UCSD-AML1 (cell line): Measurements from ENCODE around the gene MMP27.
"Not testable (repeated sequence)": the region's sequence is repeated elsewhere in the genome, so short reads cannot be mapped to it uniquely, and the experiment has no call there.

ENCODE experiments used
- DNase-seq: peaks from one replicate; lab custom pipeline; 2025; ENCODE audit not compliant: unreplicated experiment; lab: John Stamatoyannopoulos, UW

Gene MMP27

DNA sequence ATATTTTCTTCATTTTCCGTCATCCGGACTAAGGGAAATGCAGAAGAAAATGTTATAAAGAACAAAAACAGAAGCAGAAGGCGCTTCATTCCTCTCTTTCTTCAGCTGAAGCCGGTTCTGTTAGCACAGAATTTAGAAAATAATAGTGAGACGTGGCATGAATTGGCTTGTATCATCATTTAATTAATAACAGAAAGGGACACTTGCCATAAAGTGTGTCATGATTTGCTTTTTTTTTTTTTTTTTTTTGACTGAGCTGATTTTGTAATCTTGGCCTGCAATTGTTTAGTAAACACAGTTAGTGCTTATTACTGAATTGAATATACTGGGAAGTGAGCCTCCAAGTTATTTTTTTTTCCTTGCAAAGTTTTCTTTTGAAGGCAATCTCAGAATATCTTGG is at the start of gene MMP27:
Gene MMP27 (minus strand): TSS at position 144 of the 400 bp plus-strand sequence. CDS start 55 bp downstream, at position 89.
- no peak for DNase-seq

DNA sequence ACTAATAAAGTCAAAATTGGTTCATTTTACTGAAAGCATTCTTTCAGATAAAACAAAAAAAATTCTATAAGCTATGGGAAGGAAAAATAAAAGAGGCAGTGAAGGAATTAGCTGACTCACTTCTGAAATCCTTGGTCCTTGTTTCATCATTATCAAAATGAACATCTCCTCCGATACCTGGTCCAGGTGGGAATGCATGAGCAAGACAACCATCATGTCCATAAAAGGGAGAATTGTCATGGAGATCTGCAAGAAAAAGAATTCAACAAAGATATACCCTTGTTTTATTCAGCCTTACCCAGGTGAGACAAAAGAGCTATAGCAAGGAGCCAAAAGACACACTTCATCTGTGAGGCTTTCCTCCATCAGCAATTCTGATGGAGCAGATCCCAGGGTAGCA is 47.7 kb upstream of the MMP27 start:
- no peak for DNase-seq

DNA sequence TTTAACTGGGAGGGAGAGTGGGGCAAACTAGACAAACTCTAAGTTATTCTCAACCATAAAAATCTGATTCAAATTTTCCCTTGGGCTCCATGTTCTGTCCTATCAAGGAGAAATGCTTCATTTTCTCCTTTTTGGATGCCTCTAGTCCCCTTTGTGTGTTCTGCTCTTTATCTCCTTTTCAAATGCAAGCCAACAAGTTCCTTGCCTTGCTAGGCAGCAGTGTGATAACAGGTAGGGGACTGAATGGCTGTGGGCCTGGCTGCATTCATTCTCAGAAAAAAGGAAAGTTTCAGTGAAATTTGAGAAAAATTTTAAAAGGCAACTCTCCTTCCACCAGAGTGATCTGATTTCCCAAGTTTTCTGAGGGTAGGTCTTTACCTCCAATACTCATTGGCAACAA is 46.1 kb upstream of the MMP27 start:
- DNase-seq: no peak

GRCh38 chr11:102749101-102749722 is 43.6 kb upstream of the MMP27 start:
- no peak for DNase-seq

DNA sequence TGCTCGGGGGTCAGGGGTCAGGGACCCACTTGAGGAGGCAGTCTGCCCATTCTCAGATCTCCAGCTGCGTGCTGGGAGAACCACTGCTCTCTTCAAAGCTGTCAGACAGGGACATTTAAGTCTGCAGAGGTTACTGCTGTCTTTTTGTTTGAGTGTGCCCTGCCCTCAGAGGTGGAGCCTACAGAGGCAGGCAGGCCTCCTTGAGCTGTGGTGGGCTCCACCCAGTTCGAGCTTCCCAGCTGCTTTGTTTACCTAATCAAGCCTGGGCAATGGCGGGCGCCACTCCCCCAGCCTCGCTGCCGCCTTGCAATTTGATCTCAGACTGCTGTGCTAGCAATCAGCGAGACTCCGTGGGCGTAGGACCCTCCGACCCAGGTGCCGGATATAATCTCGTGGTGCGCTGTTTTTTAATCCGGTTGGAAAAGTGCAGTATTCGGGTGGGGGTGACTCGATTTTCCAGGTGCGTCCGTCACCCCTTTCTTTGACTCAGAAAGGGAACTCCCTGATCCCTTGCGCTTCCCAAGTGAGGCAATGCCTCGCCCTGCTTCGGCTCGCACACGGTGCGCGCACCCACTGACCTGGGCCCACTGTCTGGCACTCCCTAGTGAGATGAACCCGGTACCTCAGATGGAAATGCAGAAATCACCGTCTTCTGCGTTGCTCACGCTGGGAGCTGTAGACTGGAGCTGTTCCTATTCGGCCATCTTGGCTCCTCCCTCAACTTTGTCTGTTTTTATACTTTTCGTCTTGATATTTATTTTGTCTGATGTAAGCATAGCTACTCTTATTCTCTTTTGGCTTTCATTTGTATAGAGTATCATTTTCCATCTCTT is 41.4 kb upstream of the MMP27 start:
- DNase-seq: not testable (repeated sequence)

DNA sequence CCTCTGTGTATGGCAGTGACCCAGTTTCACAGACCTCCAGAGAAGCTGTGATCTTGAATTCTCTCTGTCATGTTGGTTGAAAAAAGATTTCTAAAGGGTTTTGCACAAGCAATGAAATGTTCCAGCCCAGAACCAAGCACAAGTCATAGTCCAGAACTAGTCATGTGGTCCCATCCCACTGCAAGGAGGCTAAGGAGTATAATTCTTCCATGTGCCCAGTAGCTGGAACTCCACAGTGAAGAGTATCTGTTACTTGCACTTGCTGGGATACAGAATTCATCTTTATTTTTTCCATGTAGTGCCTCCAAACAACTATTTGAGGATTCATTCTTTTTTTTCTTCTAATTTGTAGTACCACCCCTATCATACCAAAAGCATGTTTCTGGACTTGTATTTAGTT is 29.1 kb upstream of the MMP27 start:
- DNase-seq: no peak

- DNase-seq: peak; percentile 56
These were observed 27.8 kb upstream of the MMP27 start for GRCh38 chr11:102733232-102733875.

- not testable (repeated sequence) for DNase-seq
These were observed 25.4 kb upstream of the MMP27 start for GRCh38 chr11:102730944-102731343.

DNA sequence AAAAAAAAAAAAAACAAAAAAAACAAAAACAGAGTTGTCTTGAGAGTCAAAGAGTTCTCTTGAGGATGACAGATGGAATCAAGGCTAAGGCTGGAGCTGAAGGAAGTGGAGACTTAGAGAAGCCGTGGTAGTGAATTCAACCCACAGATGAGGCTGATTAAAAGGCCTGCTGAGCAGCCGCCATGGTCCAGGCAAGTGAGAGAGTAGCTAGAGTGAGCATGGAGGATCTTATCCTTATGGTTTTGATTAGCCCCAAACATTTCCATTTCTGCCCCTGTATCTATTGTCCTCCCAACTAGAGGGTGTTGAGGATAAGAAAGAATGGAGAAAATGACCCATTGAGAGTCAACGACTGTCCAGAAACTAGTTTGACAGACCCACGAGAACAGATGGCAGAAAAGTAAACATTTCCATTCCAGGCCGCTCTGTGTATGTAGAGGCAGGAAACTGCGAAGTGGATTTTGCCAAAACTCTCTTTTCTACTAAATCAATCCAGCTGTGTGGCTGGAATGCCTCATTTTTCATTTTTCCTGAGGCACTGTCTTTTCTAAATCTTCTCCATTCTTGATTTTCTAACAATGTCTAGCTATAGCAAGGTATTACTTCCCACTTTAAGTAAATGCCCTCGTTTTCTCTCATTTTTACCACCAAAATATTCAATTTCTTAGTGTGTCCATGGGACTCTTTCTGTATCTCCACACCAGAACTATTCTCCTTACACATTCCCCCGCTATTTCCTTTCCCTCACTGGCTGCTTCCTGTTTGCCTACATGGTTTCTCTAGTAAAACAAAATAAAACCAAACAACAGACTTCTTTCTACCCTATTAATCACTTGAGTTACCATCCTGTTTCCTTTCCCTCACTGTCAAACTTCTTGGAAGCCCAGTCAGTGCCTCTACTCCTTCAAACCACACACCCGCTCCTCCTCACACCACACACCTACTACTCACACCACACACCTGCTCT is 24.6 kb upstream of the MMP27 start:
- no peak for DNase-seq

GRCh38 chr11:102727890-102728289 is 22.3 kb upstream of the MMP27 start:
- no peak for DNase-seq

GRCh38 chr11:102724904-102725500 is 19.4 kb upstream of the MMP27 start, which contains the start of gene MMP8:
TSS of gene MMP8 (minus strand) at chr11:102724954. CDS start at chr11:102724855, 99 bp downstream.
- no peak for DNase-seq

GRCh38 chr11:102722821-102723220 is 17.3 kb upstream of the MMP27 start:
- no peak for DNase-seq

GRCh38 chr11:102719620-102720277 is 14.2 kb upstream of the MMP27 start:
- DNase-seq: no peak

DNA sequence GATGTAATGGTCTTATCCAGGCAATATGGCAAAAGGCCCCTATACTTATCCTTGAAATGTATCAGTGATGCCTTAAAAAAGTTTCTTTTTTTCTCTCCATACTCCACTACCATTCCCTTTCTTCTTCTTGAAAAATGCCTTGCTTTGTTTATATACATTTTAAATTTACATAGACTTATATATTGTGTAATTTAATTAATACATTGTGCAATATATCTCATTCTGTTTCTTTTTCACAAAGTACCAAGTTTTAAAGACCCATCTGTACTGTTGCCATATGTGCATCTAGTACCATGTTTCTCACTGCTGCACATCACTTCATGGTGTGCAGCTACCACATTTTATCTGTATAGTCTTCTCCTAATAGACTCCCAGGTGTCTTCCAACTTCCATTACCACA is 11.7 kb upstream of the MMP27 start:
- DNase-seq: no peak

DNA sequence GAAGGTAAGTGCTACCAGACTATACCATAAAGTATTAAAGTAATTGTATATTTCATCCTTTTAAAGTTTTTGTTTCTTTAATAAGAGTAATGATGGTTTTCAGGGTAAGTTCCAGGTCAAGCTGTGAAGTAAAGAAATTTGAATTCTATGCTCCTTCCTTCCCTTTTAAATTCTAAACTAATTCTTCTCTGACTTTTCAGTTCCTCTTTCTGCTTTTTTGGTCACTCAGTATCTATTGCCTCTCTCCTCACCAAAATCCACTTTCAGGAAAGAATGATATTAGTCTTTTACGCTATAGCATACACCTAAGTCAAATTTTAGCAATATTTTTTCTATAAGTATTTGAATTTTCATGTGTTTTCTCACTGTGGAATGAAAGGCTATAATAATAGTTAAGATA is 11.0 kb upstream of the MMP27 start:
- no peak for DNase-seq

- DNase-seq: no peak
These were observed 6.6 kb upstream of the MMP27 start for GRCh38 chr11:102712137-102712536.

GRCh38 chr11:102709201-102709945 is 3.8 kb upstream of the MMP27 start:
- DNase-seq: no peak

- DNase-seq: no peak
These were observed 3.1 kb upstream of the MMP27 start for GRCh38 chr11:102708654-102709053.

- DNase-seq: no peak
These were observed 728 bp downstream of the MMP27 start for GRCh38 chr11:102704841-102705240.
